NCI-H2081 treated with DMSO at 0.1 percent for 48 hours (cell line): Measurements from ENCODE around the gene PPP2R3B.
"Not testable (repeated sequence)": the region's sequence is repeated elsewhere in the genome, so short reads cannot be mapped to it uniquely, and the experiment has no call there.

Source experiments
- DNase-seq: peaks from one replicate; lab custom pipeline; 2025; lab: John Stamatoyannopoulos, UW

The PPP2R3B gene

DNA sequence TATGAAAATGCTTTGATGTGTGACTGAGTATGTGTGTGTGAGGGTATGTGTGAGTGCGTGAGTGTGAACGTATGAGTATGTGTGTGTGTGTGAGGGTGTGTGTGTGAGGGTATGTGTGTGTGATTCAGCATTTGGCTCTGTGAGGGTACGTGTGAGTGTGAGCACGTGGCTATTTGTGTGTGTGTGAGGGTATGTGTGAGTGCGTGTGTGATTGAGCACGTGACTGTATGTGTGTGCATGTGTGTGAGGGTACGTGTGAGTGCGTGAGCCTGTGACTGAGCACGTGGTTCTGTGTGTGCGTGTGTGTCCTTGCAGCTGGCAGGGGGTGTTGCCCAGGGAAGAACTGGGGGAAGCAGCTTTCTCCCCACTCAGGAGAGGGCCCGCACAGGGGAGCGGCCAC lies 16.1 kb upstream of the PPP2R3B start:
- DNase-seq, result no peak

DNA sequence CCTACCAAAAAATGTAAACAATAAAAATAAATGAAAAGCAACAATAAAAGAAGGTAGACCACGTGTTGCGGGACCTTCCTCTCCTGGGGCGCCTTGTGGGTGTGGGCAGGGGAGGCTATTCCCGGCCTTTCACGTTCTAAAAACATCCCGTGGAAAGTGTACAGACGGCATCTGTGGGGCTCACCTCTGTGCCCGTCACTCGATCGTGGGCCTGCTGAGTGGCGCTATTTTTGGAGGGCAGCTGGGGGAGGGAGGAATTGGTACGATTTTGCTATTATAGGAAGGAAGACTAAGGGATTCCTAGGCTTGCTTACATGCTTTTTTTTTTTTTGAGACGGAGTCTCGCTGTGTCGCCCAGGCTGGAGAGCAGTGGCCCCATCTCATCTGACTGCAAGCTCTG lies 13.6 kb upstream of the PPP2R3B start:
- DNase-seq, result no peak

DNA sequence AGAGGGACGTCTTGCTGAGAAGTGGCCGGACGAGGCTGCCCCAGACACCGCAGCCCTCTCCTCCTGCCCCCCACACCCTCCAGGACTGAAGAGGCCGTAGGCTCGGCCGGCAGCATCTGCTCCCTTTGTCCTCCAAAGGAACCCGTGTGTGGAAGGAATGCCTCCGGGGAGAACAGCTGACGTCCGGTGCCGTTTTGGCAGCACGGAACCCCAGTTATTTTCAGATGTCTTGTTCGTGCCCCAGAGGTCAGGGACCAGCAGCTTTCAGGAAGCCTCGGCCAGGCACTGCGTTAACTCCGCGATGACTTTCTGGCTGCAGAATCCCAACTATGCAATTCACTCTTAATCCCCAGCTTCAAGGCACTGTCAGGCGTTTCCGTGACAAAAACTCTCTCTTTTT lies 10.9 kb upstream of the PPP2R3B start:
- no peak for DNase-seq

DNA sequence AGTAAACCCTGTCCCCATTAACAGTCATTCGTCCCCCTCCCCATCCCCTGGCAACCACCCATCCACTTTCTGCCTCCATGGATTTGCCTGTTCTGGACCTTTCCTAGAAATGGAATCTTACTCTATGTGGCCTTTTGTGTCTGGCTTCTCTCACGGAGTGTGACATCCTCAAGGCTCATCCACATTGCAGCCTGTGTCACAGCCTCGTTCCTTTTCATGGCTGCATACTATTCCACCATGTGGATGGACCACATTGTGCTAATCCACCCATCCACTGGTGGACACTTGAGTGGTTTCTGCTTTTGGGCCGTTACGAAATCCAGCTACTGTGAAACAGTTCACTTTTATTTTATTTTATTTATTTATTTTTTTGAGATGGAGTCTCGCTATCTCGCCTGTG lies 8.1 kb upstream of the PPP2R3B start:
- DNase-seq, result no peak

DNA sequence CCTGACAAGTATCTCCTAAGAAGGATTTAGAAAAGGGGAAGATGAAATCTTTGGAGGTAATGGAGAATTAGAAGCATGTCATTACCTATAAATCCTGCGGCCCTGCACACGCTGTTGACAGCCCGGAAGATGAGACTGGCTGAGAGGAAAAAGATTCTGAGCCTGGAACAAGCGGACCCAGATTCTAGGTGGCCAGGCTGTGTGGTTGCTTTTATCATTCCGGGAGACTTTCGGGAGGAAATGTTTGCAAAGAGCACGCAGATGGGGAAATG lies 5.8 kb upstream of the PPP2R3B start:
- no peak for DNase-seq

DNA sequence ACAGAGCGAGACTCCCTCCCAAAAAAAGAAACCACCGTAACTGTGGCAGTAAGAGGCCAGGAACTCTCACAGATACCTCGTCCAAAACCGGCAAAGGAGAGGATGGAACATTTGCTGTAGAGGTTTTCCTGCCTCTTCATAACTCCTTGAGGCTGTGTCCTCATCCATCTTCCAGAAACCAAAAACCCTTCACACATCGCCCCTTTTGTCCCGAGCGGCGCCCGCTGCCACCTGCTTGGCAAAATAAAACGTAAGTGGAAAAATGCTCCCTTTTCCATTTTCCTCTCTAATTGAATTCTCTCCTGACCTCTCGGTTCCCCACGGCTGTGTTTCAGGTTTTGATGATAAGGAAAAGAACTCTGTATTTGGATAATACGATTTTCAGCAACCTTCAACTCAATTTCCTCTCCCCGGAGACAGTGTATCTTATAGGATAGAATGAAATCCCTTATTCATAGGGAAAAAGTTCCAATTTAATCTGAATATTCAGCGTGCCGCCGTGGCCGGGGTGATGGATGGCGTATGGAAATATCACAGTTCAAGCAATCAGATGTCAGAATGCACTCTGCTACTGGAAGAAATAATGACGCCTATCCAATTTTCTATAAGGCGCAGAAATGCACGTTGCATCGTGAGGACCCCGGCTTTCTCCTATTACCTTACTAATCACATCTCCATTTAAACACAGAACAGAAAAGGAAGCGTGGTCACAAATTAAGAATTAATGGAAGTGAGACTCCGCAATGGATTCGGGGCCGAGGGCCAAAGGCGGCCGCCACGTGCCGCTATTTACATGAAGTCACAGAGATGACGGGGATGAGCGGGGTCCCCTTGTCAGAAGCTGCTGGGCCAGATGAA lies 5.2 kb upstream of the PPP2R3B start:
- DNase-seq, result no peak

DNA sequence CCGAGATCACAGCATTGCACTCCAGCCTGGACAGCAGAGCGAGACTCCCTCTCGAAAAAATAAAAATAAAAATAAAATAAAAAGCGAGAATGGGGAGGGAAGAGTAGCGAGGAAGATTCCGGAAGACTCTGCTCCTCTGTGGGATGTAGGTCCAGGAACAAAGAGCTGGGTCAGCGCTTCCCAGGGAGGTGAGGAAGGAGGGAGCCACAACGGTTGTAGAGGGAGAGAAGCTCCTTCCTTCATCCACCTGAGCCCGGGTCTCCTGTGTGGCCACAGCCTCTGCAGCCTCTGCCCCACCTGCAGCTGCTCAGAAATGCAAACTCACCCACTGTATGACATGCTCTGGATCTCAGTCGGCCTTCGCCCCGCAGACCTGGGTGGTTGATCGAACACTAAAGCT lies 3.8 kb upstream of the PPP2R3B start:
- no peak for DNase-seq

DNA sequence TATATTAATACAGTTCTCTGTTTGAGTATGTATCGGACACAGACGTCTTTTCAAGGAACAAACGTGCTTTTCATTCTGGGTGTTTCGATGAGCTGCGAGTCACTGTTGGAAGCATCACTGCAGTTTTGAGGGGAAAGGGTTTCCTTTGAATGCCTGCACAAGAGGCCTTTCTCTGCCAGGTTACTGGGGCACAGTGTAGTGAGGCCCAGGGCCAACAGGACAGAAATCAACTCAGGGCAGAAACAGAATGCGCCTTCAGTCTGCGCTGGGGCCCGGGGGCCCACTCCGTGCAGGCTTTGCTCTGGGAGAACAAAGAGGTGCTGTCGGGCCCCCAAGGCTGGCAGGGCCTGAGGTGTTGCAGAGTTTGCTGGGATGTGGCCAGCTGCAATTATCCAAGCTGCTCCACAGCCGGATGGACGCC lies 2.3 kb upstream of the PPP2R3B start:
- DNase-seq, result no peak

DNA sequence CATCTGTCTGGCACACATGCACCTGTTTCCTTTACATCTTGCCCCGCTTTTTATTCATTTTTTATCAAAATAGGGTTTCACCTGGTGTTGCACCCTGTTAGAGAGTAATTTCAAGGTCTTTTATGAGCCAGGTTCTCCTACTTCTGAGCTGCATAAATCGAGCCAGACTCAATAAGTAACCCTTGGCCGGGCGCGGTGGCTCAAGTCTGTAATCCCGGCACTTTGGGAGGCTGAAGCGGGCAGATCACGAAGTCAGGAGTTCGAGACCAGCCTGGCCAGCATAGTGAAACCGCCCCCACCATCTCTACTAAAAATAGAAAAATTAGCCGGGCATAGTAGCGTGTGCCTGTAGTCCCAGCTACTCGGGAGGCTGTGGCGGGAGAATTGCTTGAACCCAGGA lies 1.0 kb upstream of the PPP2R3B start:
- no peak for DNase-seq

DNA sequence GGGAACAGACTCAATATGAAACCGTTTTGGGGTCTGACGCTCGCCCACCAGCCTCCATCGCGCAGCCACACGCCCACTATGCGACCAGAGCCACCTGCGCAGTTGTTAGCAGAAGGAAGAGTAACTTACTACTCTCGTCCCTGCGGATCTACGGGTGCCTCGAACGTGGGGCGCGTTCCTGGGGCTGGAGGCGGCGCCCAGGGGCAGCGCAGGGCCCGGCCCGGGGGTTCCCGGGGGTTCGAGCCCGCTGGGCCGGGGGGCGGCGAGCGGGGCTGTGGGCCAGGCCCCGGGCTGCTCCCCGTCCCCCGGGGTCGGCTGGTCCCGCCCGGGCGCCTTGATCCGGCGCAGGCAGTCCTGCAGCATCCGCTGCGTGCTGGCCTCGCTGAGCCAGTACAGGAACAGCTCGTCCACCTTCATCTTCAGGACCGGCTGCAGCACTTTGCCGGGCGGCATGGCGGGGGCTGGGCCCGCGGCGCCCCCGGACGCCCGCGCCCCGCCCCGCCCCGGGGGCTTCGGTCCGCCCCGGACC lies 404 bp downstream of the PPP2R3B start:
- no peak for DNase-seq

DNA sequence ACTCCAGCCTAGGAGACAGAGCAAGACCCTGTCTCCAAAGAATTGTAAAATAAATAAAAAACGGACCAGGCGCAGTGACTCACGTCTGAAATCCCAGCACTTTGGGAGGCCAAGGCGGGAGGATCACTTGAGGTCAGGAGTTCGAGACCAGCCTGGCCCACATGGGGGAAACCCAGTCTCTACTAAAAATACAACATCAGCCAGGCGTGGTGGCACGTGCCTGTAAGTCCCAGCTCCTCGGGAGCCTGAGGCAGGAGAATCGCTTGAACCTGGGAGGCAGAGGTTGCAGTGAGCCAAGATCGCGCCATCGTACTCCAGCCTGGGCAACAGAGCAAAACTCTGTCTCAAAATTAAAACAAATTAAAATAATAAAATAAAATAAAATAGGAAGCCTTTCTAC lies 971 bp downstream of the PPP2R3B start:
- DNase-seq, result not testable (repeated sequence)

DNA sequence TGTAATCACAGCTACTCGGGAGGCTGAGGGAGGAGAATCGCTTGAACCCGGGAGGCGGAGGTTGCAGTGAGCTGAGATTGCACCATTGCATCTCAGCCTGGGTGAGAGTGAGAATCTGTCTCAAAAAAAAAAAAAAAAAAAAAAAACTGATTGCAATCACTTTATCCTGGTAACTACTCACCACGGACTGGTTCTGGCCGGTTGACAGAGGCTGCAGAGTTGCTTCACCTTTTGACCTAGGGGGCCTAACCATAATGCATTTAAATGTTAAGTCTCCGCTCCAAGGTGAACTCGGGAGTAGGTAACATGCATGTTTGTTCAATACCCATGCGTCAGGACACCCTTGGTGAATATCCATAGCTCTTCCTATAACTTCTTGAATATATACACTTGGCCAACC lies 1.8 kb downstream of the PPP2R3B start:
- no peak for DNase-seq

DNA sequence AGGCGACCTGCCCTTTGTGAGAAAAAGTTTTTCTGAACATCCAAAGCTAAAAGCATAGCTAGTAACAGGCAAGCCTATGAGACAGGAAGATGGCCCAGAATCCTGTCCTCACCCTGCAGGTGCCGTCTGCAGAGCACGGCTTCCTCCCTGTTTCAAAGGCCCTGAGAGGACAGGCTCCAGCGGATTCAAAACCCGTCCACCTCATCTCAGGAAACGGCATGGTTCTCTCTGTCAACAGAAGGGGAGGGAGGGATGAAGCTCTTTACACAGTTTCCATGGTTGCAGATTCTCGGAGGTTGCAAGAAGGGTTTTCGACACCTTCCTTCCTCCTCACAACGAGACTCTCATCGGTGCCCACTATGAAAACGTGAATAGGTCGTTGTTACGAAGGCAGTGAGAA lies 8.3 kb downstream of the PPP2R3B start:
- no peak for DNase-seq

DNA sequence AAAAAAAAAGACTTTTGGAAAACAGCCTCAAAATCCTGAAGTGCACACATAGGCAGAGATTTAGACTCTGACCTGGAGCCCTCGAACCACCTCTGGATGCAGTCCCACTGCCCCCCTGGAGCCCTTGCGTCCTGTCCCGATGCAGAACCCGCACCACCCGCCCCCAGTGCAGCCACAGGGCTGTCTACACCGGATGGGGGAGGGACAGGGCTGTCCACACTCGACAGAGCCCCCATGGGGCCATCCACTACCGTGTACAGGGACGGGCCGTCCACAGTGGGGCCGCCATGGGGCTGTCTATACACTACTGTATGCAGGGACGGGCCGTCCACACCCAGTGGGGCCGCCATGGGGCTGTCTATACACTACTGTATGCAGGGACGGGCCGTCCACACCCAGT lies 10.5 kb downstream of the PPP2R3B start:
- DNase-seq, result not testable (repeated sequence)

DNA sequence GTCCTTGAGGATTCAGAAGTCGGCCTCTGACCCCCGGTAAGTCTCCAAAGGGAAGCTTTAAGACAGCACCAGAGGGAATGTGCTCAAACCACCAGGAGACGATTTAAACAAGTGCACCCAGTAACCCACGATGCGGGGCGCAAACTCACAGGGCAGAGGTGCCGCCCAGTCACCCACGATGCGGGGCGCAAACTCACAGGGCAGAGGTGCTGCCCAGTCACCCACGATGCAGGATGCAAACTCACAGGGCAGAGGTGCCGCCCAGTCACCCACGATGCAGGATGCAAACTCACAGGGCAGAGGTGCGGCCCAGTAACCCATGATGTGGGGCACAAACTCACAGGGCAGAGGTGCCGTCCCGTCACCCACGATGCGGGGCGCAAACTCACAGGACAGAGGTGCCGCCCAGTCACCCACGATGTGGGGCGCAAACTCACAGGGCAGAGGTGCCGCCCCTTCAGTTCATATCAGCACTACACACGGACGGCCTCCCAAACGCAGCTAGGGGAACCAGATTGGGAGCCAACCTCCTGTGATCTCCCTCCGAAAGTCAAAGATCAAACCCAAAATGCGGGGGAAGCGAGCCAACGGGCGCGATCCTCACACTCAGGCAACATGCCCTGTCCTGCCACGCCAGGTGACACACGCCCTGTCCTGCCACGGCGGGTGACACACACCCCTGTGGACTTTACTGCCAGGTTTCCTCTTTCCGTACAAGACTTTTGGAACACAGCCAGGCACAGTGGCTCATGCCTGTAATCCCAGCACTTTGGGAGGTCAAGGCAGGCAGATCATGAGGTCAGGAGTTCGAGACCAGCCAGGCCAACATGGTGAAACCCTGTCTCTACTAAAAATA lies 11.3 kb downstream of the PPP2R3B start:
- DNase-seq, result no peak

DNA sequence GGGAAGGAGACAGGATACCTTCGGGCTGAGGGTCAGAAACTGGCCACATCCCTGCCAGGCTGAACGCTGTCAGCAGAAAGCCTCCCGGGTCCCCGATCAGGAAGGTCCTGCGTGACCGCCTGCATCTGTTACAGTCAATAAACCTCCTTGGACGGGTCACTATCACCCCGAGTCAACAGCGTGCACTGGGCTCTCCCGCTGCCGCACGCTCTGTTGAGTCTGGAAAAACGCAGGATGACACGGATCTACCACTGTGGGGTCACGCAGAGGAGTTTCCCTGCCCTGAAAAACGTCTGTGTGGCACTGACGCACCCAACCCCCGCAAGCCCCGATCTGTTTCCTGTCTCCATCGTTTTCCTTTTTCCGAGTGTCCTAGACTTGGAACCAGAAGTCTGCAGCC lies 12.1 kb downstream of the PPP2R3B start:
- DNase-seq, result no peak

DNA sequence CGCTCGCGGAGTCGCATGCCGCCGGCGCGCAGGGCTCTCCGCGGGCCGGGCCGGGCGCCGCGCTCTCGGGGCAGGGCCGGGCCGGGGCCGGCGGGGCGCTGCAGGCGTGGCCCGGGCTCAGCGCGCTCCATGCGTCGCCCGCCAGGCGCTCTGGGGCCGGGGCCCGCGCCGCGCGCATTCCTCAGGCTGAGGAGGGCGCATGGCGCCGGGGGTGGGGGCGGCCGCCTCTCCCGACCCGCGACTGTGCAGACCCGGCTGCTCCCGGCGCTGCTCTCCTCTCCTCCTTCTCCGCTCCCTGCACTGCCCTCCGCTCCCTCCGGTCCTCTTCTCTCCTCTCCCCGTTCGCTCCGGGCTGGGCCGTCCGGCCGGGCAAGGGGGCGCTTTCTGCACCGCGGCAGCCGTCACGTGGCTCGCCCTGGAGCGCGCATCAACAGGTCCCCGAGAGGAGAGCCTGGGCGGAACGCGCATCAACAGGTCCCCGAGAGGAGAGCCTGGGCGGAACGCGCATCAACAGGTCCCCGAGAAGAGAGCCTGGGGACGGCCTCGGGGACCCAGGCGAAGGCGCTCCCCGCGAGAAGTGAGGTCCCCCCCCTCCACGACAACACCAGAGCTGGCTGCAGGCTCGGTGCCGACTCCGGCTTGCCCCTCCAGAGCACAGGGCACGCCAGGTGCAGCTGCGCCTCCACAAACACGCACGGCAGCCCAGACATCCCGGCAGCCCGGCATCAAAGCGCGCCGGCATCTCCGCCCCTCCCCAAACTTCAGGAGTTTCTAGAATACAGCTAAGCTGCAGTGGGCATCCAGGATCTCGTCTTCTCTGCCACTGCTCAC lies 12.9 kb downstream of the PPP2R3B start:
- no peak for DNase-seq

DNA sequence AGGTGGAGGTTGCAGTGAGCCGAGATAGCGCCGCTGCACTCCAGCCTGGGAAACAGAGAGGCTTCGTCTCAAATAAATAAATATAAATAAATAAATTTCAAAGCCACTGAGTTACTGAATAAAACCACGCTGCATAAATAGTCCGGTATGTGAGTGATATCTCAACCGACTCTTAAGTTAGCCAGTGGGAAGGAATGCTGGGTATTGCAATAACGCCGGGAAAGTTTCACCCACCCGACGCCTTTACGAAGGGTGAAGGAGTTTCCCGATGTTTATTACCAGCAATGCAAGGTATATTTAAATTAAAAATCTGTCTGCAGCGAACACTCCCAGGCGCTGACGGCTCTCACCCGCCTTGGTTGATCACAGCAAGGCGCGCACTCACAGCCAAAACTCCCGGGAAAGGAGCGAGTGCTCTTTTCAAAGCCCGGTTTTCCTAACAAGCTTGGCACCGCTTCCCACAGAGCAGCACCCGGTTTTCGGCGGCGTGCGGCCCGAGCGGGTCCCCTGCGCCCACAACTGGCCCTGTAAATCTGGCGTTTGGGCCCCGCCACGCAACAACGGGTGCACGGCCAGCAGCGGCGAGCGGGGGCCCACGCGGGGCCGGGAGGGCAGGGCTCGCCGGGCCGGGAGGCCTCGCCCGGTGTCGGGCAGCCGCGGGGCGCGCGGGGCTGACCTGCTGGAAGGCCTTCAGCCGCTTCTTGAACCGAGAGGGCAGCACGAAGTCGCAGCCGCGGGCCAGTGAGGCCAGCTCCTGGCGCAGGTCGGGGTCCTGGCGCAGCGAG lies 13.7 kb downstream of the PPP2R3B start:
- no peak for DNase-seq

DNA sequence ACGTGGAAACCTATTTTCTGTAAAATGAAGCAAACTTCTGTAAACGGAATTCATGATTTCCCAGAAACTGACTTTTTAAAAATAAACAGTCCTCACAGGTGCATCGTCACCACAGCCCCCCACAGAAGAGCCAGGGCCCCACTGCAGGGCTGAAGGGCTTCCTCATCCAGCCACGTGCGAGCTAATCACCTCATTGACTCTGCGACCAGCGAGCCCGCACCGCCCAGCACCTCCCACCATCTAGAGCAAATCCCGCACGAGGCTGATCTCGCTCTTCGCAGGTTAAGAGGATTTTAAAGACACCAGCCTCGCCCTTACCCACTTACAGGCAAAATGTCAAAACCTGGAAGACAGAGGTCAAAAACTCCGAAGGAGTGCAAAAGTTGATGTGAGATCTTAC lies 14.8 kb downstream of the PPP2R3B start:
- DNase-seq, result no peak

DNA sequence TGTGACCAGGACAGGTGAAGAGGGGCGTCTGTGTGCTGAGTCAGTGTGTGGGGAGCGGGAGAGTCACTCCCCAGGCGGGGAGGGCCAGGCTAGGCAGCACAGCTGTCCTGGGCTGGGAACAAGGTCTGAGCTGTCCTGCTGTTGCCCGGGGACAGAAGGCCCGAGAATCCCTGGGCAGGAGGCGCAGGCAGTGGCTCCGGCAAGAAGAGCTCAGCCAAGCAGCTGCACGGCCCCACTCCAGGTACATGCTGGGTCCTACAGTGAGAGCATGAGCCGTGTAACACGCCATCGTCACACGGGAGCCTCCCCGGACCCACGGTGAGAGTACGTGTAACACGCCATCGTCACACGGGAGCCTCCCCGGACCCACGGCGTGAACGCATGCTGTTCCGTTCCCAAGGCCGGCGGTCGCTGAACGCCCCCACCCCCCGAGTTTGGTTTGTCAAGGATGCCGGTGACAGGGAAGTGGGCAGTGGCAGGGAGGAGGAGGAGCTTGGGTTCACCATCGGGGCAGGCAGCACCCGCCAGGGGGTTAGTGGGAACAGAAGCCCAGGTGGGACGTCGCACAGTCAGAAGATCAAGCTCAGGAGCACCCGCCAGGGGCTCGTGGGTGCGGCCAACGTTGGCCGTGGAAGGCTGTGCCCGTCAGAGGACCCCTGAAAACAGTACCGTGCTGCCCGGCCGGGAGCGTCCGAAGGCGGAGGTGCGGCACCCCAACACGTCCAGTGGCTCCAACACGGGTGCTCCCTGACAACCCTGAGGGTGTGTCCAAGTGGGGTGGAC lies 15.6 kb downstream of the PPP2R3B start:
- DNase-seq, result no peak
